ENCODE data around the gene MNS1. TPM values are rescaled to one million over a fixed set of nuclear protein-coding genes. Genes with fewer than 3 reads are reported as not detected.

The MNS1 gene
- 1.9 TPM for total RNA-seq (2021; ENCODE audit: unreplicated experiment)
- 0.49 and 1.1 TPM in 2 replicates for polyA plus RNA-seq (2012)
- percentile 36 among the genes with signal in this experiment for Bru-seq, nascent RNA
- BruChase-seq, experiment 1, labeled RNA remaining after a 6-hour chase: percentile 29 among the genes with signal in this experiment
- BruChase-seq, experiment 2, labeled RNA remaining after a 2-hour chase: percentile 27 among the genes with signal in this experiment
- long read RNA-seq, partial matches to known transcripts: 1 of 5 reads
- long read RNA-seq, other reads (novel, unspliced or antisense): 1 of 5 reads

- H3K27ac ChIP-seq (ENCODE audit: low read depth, low read length): no peak within 1 kb of the TSS
- intact Hi-C loops (cut with micrococcal nuclease): no loop called here
- H3K4me3 ChIP-seq (replicated peaks in 1 of 2; ENCODE audit: low read depth in 1 of 2, low read length in 2 of 2): peak within 1 kb of the TSS; percentile 44 to 53
- H3K9me3 ChIP-seq (ENCODE audit: control insufficient read depth in 1 of 2, insufficient read depth in 1 of 2, low read depth in 1 of 2, low read length in 2 of 2): no peaks in the 10 kb centered on the region
- no peaks in the 10 kb centered on the region for H3K36me3 ChIP-seq (ENCODE audit: control insufficient read depth in 1 of 2, insufficient read depth in 2 of 2, low read length in 2 of 2)
- peak within 1 kb of the TSS; percentile 30 for H2AFZ ChIP-seq (ENCODE audit: low read depth, low read length, poor library complexity, severe bottlenecking)
- ChIA-PET RAD21 (ENCODE audit: low non-redundant PET in 1 of 2, low total read pairs in 2 of 2, uncharacterized antibody in 2 of 2, unreplicated experiment in 2 of 2) (no interaction called here), POLR2A (no interaction called here), CTCF (no interaction called here)
- H3K4me1 ChIP-seq (ENCODE audit: control insufficient read depth in 1 of 2, insufficient read depth in 2 of 2, low read length in 2 of 2): peaks cover 0 to 12% of the 10 kb centered on the region in 2 experiments; a peak in 1 of 4 replicates
- ATAC-seq: peak; percentile 94
- no peaks in the 10 kb centered on the region for H3K27me3 ChIP-seq (ENCODE audit: insufficient read depth, low read length)
- no TSS peak for BruUV-seq (replicated peaks)
- peak within 1 kb of the TSS; percentile 46 for H3K9ac ChIP-seq (ENCODE audit: low read length)
- peak; percentile 75 for DNase-seq (ENCODE audit: low read depth, low spot score)
- H3K4me2 ChIP-seq (ENCODE audit: low read length): peak within 1 kb of the TSS; percentile 74
- TF ChIP-seq ELF1 (IDR thresholded peaks at IDR 0.05; ENCODE audit: borderline replicate concordance, low read depth): no peak
- no peak for TF ChIP-seq POLR2A (IDR thresholded peaks at IDR 0.05; ENCODE audit: borderline replicate concordance, extremely low read depth, insufficient read depth, insufficient read length)
- peak; percentile 81 for TF ChIP-seq SP1 (IDR thresholded peaks at IDR 0.05; ENCODE audit: low read depth)
- TF ChIP-seq ZFX (IDR thresholded peaks at IDR 0.05): no peak
- TF ChIP-seq SIN3A (IDR thresholded peaks at IDR 0.05; ENCODE audit: low read depth): peak; percentile 41; the same call in 1 of the 2 replicates
- peak; percentile 32; the same call in 1 of the 2 replicates for TF ChIP-seq CBX3 (IDR thresholded peaks at IDR 0.05; ENCODE audit: low read depth)
- no peak for TF ChIP-seq RAD21 (IDR thresholded peaks at IDR 0.05; ENCODE audit: low read depth)
- no peak for TF ChIP-seq EGR1 (IDR thresholded peaks at IDR 0.05; ENCODE audit: low read depth)
- peak; percentile 51 for TF ChIP-seq MAX (IDR thresholded peaks at IDR 0.05)
- H4K20me1 ChIP-seq (ENCODE audit: insufficient read depth): no peaks in the 10 kb centered on the region
- no peaks in the 10 kb centered on the region for H3K9me2 ChIP-seq (ENCODE audit: insufficient read depth)
- H3K79me2 ChIP-seq (ENCODE audit: insufficient read depth, low read length): no peaks in the 10 kb centered on the region
Observed at GRCh38 chr15:56464893-56465520, at the start of gene MNS1. TSS of gene MNS1 (minus strand) at chr15:56465137. CDS start at chr15:56464972, 165 bp downstream.

DNA sequence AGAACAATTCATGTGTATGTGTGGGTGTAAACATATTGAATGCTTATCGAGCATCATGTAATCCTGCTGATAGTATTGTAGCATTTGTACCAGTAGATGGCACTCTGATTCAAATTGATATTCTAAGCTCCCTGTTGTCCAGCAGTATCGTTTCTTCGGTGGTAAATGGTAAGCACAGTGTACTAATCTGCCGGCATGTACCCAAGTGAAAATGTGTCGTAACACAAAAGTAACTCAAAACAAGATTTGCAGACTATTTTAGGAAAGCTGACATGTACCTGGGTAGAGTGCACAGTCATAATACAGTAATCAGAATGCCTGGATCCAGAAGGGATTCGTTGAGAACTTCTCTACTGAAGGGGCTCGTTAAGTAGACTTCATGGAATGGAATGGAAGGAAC, 31.7 kb upstream of the MNS1 start:
- TF ChIP-seq RAD21 (IDR thresholded peaks at IDR 0.05; ENCODE audit: low read depth) (peak; percentile 81), MAX (IDR thresholded peaks at IDR 0.05) (0 out of 2 replicates have a peak, but pooled peaks have one; percentile 29), EZH2phosphoT487 (IDR thresholded peaks at IDR 0.05; ENCODE audit: borderline replicate concordance) (no peak), POLR2AphosphoS5 (IDR thresholded peaks at IDR 0.05; ENCODE audit: low read depth, low read length) (no peak), ZNF274 (IDR thresholded peaks at IDR 0.05; ENCODE audit: low read depth, low read length) (no peak), TCF7L2 (IDR thresholded peaks at IDR 0.05; ENCODE audit: borderline replicate concordance, extremely low read depth, insufficient read depth, insufficient read length) (no peak), ZFX (IDR thresholded peaks at IDR 0.05) (no peak), EGR1 (IDR thresholded peaks at IDR 0.05; ENCODE audit: low read depth) (peak; percentile 34; the same call in 1 of the 2 replicates), SRF (IDR thresholded peaks at IDR 0.05; ENCODE audit: low read depth) (no peak), CEBPB (IDR thresholded peaks at IDR 0.05; ENCODE audit: low read depth) (no peak), FOSL1 (IDR thresholded peaks at IDR 0.05; ENCODE audit: low read depth) (no peak), SP1 (IDR thresholded peaks at IDR 0.05; ENCODE audit: low read depth) (no peak)
- TF ChIP-seq, protein P1, sequence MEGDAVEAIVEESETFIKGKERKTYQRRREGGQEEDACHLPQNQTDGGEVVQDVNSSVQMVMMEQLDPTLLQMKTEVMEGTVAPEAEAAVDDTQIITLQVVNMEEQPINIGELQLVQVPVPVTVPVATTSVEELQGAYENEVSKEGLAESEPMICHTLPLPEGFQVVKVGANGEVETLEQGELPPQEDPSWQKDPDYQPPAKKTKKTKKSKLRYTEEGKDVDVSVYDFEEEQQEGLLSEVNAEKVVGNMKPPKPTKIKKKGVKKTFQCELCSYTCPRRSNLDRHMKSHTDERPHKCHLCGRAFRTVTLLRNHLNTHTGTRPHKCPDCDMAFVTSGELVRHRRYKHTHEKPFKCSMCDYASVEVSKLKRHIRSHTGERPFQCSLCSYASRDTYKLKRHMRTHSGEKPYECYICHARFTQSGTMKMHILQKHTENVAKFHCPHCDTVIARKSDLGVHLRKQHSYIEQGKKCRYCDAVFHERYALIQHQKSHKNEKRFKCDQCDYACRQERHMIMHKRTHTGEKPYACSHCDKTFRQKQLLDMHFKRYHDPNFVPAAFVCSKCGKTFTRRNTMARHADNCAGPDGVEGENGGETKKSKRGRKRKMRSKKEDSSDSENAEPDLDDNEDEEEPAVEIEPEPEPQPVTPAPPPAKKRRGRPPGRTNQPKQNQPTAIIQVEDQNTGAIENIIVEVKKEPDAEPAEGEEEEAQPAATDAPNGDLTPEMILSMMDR (IDR thresholded peaks at IDR 0.05 in 2 of 3, conservative IDR thresholded peaks at IDR 0.05 in 1 of 3; ENCODE audit: borderline replicate concordance in 1 of 3, insufficient read depth in 1 of 3, low read depth in 2 of 3, low read length in 2 of 3): peak; percentile 52 to 75 (median 63); a peak in 5 of 6 replicates
- Histone ChIP-seq H3K27me3 (ENCODE audit: insufficient read depth, low read length) (no peaks in the 10 kb centered on the region), H3K9ac (ENCODE audit: low read length) (no peak overlapping the region), H3K79me2 (ENCODE audit: insufficient read depth, low read length) (no peaks in the 10 kb centered on the region), H3K4me2 (ENCODE audit: low read length) (peak overlapping the region; percentile 60), H4K20me1 (ENCODE audit: insufficient read depth) (no peaks in the 10 kb centered on the region), H2AFZ (ENCODE audit: low read depth, low read length, poor library complexity, severe bottlenecking) (peak overlapping the region; percentile 94), H3K4me3 (replicated peaks in 1 of 2; ENCODE audit: low read depth in 1 of 2, low read length in 2 of 2) (no peak overlapping the region), H3K9me3 (ENCODE audit: control insufficient read depth in 1 of 2, insufficient read depth in 1 of 2, low read depth in 1 of 2, low read length in 2 of 2) (no peaks in the 10 kb centered on the region), H3K9me2 (ENCODE audit: insufficient read depth) (no peaks in the 10 kb centered on the region), H3K36me3 (ENCODE audit: control insufficient read depth in 1 of 2, insufficient read depth in 2 of 2, low read length in 2 of 2) (no peaks in the 10 kb centered on the region), H3K27ac (ENCODE audit: low read depth, low read length) (no peak overlapping the region), H3K4me1 (ENCODE audit: control insufficient read depth in 1 of 2, insufficient read depth in 2 of 2, low read length in 2 of 2) (peaks cover 0 to 5% of the 10 kb centered on the region in 2 experiments; a peak in 1 of 4 replicates)
- ChIA-PET POLR2A (interaction anchor here (0.5 kb wide), 1 partner anchor 417 kb away, joined by 3 read pairs; no protein-coding TSS in a partner anchor), CTCF (interaction anchor here (0.8 to 1.8 kb wide), 11 partner anchors 11 to 1031 kb away, joined by 3 to 27 read pairs (median 4); no protein-coding TSS in a partner anchor), RAD21 (ENCODE audit: low non-redundant PET in 1 of 2, low total read pairs in 2 of 2, uncharacterized antibody in 2 of 2, unreplicated experiment in 2 of 2) (interaction anchor here (1.0 to 1.5 kb wide), 2 partner anchors 373 kb away, joined by 5 to 6 read pairs; no protein-coding TSS in a partner anchor)
- BruUV-seq (replicated peaks): no TSS peak
- intact Hi-C loops (cut with micrococcal nuclease): loop anchor here (1.0 to 5.0 kb wide), 5 partner anchors 321 to 1031 kb away; no protein-coding TSS in a partner anchor
- ATAC-seq (peak; percentile 98), DNase-seq (ENCODE audit: low read depth, low spot score) (peak; percentile 67)

Measured in HCT116 (cell line).